ENCODE measurements around the gene TMEM30B.

DNA sequence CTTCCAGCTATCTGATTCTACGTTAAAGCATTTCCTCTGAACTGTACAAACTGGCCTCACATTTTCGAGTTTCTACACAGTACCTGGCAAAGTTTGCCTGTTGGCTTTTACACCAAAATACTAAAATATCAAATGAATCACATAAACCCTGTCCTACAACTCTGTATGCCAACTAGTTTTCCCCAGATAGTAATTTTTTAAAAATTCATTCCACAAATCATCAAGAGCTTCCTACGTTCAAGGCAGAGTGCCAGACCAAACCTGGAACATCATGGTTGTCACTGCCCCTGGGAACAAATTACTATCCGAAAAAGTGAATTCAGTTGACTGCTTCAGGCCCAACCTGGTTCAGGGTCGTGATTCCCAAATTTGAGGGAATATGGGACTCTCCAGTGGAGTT lies 2.1 kb downstream of the TMEM30B start:
- TF ChIP-seq, protein P1, sequence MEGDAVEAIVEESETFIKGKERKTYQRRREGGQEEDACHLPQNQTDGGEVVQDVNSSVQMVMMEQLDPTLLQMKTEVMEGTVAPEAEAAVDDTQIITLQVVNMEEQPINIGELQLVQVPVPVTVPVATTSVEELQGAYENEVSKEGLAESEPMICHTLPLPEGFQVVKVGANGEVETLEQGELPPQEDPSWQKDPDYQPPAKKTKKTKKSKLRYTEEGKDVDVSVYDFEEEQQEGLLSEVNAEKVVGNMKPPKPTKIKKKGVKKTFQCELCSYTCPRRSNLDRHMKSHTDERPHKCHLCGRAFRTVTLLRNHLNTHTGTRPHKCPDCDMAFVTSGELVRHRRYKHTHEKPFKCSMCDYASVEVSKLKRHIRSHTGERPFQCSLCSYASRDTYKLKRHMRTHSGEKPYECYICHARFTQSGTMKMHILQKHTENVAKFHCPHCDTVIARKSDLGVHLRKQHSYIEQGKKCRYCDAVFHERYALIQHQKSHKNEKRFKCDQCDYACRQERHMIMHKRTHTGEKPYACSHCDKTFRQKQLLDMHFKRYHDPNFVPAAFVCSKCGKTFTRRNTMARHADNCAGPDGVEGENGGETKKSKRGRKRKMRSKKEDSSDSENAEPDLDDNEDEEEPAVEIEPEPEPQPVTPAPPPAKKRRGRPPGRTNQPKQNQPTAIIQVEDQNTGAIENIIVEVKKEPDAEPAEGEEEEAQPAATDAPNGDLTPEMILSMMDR (IDR thresholded peaks at IDR 0.05): no peak
- no peak for TF ChIP-seq POLR2A (IDR thresholded peaks at IDR 0.05)
- TF ChIP-seq POLR2AphosphoS5 (IDR thresholded peaks at IDR 0.05): no peak
